ENCODE measurements around the gene PIK3CD. TPM values are rescaled to one million over a fixed set of nuclear protein-coding genes. Genes with fewer than 3 reads are reported as not detected.
A peak's percentile ranks its signal among the peaks of the same experiment; 100 is the strongest.
"Not testable (repeated sequence)": the region's sequence is repeated elsewhere in the genome, so short reads cannot be mapped to it uniquely, and the experiment has no call there.

PIK3CD gene
- total RNA-seq, 1 experiment from 2014 or later: 4.5 TPM

GRCh38 chr1:9671377-9672140, 20.0 kb downstream of the PIK3CD start:
- H3K27ac ChIP-seq (ENCODE audit: low read length): peak overlapping the region; percentile 80
- H3K4me2 ChIP-seq (ENCODE audit: low read length): peak overlapping the region; percentile 59
- H3K9me2 ChIP-seq (replicated peaks; ENCODE audit: low read length): no peaks in the 10 kb centered on the region
- ATAC-seq (peak; percentile 98), DNase-seq (peak; percentile 93)
- ChIA-PET POLR2A (ENCODE audit: unreplicated experiment) (interaction anchor here (0.6 kb wide), 2 partner anchors 20 to 159 kb away, joined by 3 read pairs; no protein-coding TSS in a partner anchor), CTCF (interaction anchor here (0.6 to 1.0 kb wide), 2 partner anchors 16 to 45 kb away, joined by 3 to 4 read pairs; no protein-coding TSS in a partner anchor)
- no peaks in the 10 kb centered on the region for H3F3A ChIP-seq (ENCODE audit: low read length, unreplicated experiment)
- BruUV-seq (replicated peaks): no TSS peak
- no peaks in the 10 kb centered on the region for H4K20me1 ChIP-seq (ENCODE audit: low read length)
- H3K9ac ChIP-seq (ENCODE audit: low read length): peak overlapping the region; percentile 56
- intact Hi-C loops (cut with micrococcal nuclease): loop anchor here (1.0 kb wide), 1 partner anchor 44 kb away; no protein-coding TSS in a partner anchor
- peaks cover 23% of the 10 kb centered on the region for H3K4me1 ChIP-seq (ENCODE audit: insufficient read depth, low read length)
- H3K9me3 ChIP-seq (ENCODE audit: low read length): no peaks in the 10 kb centered on the region
- H3K27me3 ChIP-seq (ENCODE audit: low read length): no peaks in the 10 kb centered on the region
- peak overlapping the region; percentile 72 for H2AFZ ChIP-seq (ENCODE audit: low read length)
- H3K4me3 ChIP-seq (ENCODE audit: low read length): no peak overlapping the region
- no peaks in the 10 kb centered on the region for H3K36me3 ChIP-seq (ENCODE audit: low read depth, low read length)
- H3K79me2 ChIP-seq (ENCODE audit: low read length): no peaks in the 10 kb centered on the region
- TF ChIP-seq, protein P1, sequence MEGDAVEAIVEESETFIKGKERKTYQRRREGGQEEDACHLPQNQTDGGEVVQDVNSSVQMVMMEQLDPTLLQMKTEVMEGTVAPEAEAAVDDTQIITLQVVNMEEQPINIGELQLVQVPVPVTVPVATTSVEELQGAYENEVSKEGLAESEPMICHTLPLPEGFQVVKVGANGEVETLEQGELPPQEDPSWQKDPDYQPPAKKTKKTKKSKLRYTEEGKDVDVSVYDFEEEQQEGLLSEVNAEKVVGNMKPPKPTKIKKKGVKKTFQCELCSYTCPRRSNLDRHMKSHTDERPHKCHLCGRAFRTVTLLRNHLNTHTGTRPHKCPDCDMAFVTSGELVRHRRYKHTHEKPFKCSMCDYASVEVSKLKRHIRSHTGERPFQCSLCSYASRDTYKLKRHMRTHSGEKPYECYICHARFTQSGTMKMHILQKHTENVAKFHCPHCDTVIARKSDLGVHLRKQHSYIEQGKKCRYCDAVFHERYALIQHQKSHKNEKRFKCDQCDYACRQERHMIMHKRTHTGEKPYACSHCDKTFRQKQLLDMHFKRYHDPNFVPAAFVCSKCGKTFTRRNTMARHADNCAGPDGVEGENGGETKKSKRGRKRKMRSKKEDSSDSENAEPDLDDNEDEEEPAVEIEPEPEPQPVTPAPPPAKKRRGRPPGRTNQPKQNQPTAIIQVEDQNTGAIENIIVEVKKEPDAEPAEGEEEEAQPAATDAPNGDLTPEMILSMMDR (conservative IDR thresholded peaks at IDR 0.05; ENCODE audit: low read depth, low read length): no peak
- TF ChIP-seq EZH2 (IDR thresholded peaks at IDR 0.05; ENCODE audit: low read length, unreplicated experiment) (no peak), EZH2phosphoT487 (IDR thresholded peaks at IDR 0.05; ENCODE audit: borderline replicate concordance, low read length) (no peak)

- H3K9ac ChIP-seq (ENCODE audit: low read length): no peak overlapping the region
- intact Hi-C loops (cut with micrococcal nuclease): no loop called here
- no peak overlapping the region for H3K4me2 ChIP-seq (ENCODE audit: low read length)
- CTCF ChIA-PET: no interaction called here
- H3F3A ChIP-seq (ENCODE audit: low read length, unreplicated experiment): no peaks in the 10 kb centered on the region
- no peak overlapping the region for H3K27ac ChIP-seq (ENCODE audit: low read length)
- H3K9me2 ChIP-seq (replicated peaks; ENCODE audit: low read length): no peaks in the 10 kb centered on the region
- no peaks in the 10 kb centered on the region for H3K79me2 ChIP-seq (ENCODE audit: low read length)
- no peak for ATAC-seq
- no peaks in the 10 kb centered on the region for H3K36me3 ChIP-seq (ENCODE audit: low read depth, low read length)
- peaks cover 23% of the 10 kb centered on the region for H3K4me1 ChIP-seq (ENCODE audit: insufficient read depth, low read length)
- POLR2A ChIA-PET (ENCODE audit: unreplicated experiment): no interaction called here
- H4K20me1 ChIP-seq (ENCODE audit: low read length): no peaks in the 10 kb centered on the region
- no peaks in the 10 kb centered on the region for H3K9me3 ChIP-seq (ENCODE audit: low read length)
- BruUV-seq (replicated peaks): no TSS peak
- no peak overlapping the region for H2AFZ ChIP-seq (ENCODE audit: low read length)
- TF ChIP-seq, protein P1 (conservative IDR thresholded peaks at IDR 0.05; ENCODE audit: low read depth, low read length): no peak
- no peak for TF ChIP-seq EZH2phosphoT487 (IDR thresholded peaks at IDR 0.05; ENCODE audit: borderline replicate concordance, low read length)
- no peak for TF ChIP-seq EZH2 (IDR thresholded peaks at IDR 0.05; ENCODE audit: low read length, unreplicated experiment)
- no peak overlapping the region for H3K4me3 ChIP-seq (ENCODE audit: low read length)
- no peak for DNase-seq
- H3K27me3 ChIP-seq (ENCODE audit: low read length): no peaks in the 10 kb centered on the region
Measured at GRCh38 chr1:9672444-9672843, 20.9 kb downstream of the PIK3CD start.

- H3K9me2 ChIP-seq (replicated peaks; ENCODE audit: low read length): no peaks in the 10 kb centered on the region
- POLR2A ChIA-PET (ENCODE audit: unreplicated experiment): no interaction called here
- BruUV-seq (replicated peaks): no TSS peak
- H4K20me1 ChIP-seq (ENCODE audit: low read length): no peaks in the 10 kb centered on the region
- no peak overlapping the region for H3K9ac ChIP-seq (ENCODE audit: low read length)
- TF ChIP-seq EZH2phosphoT487 (IDR thresholded peaks at IDR 0.05; ENCODE audit: borderline replicate concordance, low read length) (no peak), EZH2 (IDR thresholded peaks at IDR 0.05; ENCODE audit: low read length, unreplicated experiment) (no peak)
- TF ChIP-seq, protein P1 (conservative IDR thresholded peaks at IDR 0.05; ENCODE audit: low read depth, low read length): no peak
- H3K79me2 ChIP-seq (ENCODE audit: low read length): no peaks in the 10 kb centered on the region
- no peak overlapping the region for H3K4me2 ChIP-seq (ENCODE audit: low read length)
- intact Hi-C loops (cut with micrococcal nuclease): no loop called here
- no peak for ATAC-seq
- peaks cover 23% of the 10 kb centered on the region for H3K4me1 ChIP-seq (ENCODE audit: insufficient read depth, low read length)
- H3K27me3 ChIP-seq (ENCODE audit: low read length): no peaks in the 10 kb centered on the region
- no peaks in the 10 kb centered on the region for H3K9me3 ChIP-seq (ENCODE audit: low read length)
- H3K27ac ChIP-seq (ENCODE audit: low read length): no peak overlapping the region
- H2AFZ ChIP-seq (ENCODE audit: low read length): no peak overlapping the region
- no peak for DNase-seq
- H3K36me3 ChIP-seq (ENCODE audit: low read depth, low read length): no peaks in the 10 kb centered on the region
- CTCF ChIA-PET: no interaction called here
- H3K4me3 ChIP-seq (ENCODE audit: low read length): no peak overlapping the region
- no peaks in the 10 kb centered on the region for H3F3A ChIP-seq (ENCODE audit: low read length, unreplicated experiment)
Measured at GRCh38 chr1:9675393-9675792, 23.9 kb downstream of the PIK3CD start.

GRCh38 chr1:9676128-9676527, 24.6 kb downstream of the PIK3CD start:
- CTCF ChIA-PET; H3K9ac ChIP-seq (ENCODE audit: low read length); intact Hi-C loops (cut with micrococcal nuclease); H3K9me3 ChIP-seq (ENCODE audit: low read length); H2AFZ ChIP-seq (ENCODE audit: low read length); POLR2A ChIA-PET (ENCODE audit: unreplicated experiment); BruUV-seq (replicated peaks); H3K9me2 ChIP-seq (replicated peaks; ENCODE audit: low read length); DNase-seq; H3F3A ChIP-seq (ENCODE audit: low read length, unreplicated experiment); H3K27ac ChIP-seq (ENCODE audit: low read length); H4K20me1 ChIP-seq (ENCODE audit: low read length); H3K27me3 ChIP-seq (ENCODE audit: low read length); H3K79me2 ChIP-seq (ENCODE audit: low read length); ATAC-seq; H3K4me3 ChIP-seq (ENCODE audit: low read length); H3K36me3 ChIP-seq (ENCODE audit: low read depth, low read length); H3K4me2 ChIP-seq (ENCODE audit: low read length): not testable (repeated sequence)
- peaks cover 20% of the 10 kb centered on the region for H3K4me1 ChIP-seq (ENCODE audit: insufficient read depth, low read length)
